CD14-positive monocyte (primary cell): ENCODE data around the gene CNPY1. TPM values are rescaled to one million over a fixed set of nuclear protein-coding genes. Genes with fewer than 3 reads are reported as not detected.

Experiments used
- DNase-seq, 3 donors: peaks; one replicate each; pipeline ENCODE4 v3.0.0-alpha.2; 2011 to 2022
- H2AFZ ChIP-seq: 2 replicates; pipeline ENCODE4 v1.6.0; 2012; ENCODE audit warnings: mild to moderate bottlenecking, low read depth, low read length, inconsistent platforms; ENCODE audit not compliant: insufficient read depth, poor library complexity, severe bottlenecking
- H3K27ac ChIP-seq, 2 donors: 1 replicate in 1 of 2; 2 replicates in 1 of 2; pipeline ENCODE4 v1.5.1; 2012 to 2013; ENCODE audit warnings: low read length in 2 of 2, control low read depth in 1 of 2, inconsistent platforms in 1 of 2, low read depth in 1 of 2, mild to moderate bottlenecking in 1 of 2
- H3K27me3 ChIP-seq, 2 donors: one replicate each; pipeline versions ENCODE4 v1.6.0 to v1.6.1; 2011 to 2013; ENCODE audit warnings: low read length in 2 of 2; ENCODE audit not compliant: control insufficient read depth in 2 of 2, insufficient read depth in 2 of 2
- H3K36me3 ChIP-seq, 2 donors: replicated peaks in 1 of 2; 1 replicate in 1 of 2; 2 replicates in 1 of 2; pipeline versions ENCODE4 v1.5.1 to v1.6.1; 2012 to 2013; ENCODE audit warnings: low read length in 2 of 2, control low read depth in 1 of 2, inconsistent platforms in 1 of 2, mild to moderate bottlenecking in 1 of 2; ENCODE audit not compliant: insufficient read depth in 2 of 2, control insufficient read depth in 1 of 2
- H3K4me1 ChIP-seq, 2 donors: 1 replicate in 1 of 2; 2 replicates in 1 of 2; pipeline versions ENCODE4 v1.5.1 to v1.6.1; 2012 to 2013; ENCODE audit warnings: low read length in 2 of 2, control low read depth in 1 of 2, inconsistent platforms in 1 of 2, mild to moderate bottlenecking in 1 of 2, moderate library complexity in 1 of 2; ENCODE audit not compliant: insufficient read depth in 2 of 2, control insufficient read depth in 1 of 2
- H3K4me2 ChIP-seq: replicated peaks from 2 replicates; pipeline ENCODE3; 2012; ENCODE audit warnings: low read length, moderate library complexity, mild to moderate bottlenecking; ENCODE audit not compliant: poor library complexity, severe bottlenecking; ENCODE audit errors: extremely low read depth
- H3K4me3 ChIP-seq, 3 experiments: fragments of 200-600 bp in 1 of 3; sonication (generic) in 1 of 3; replicated peaks in 1 of 3; 1 replicate in 2 of 3; 2 replicates in 1 of 3; pipeline ENCODE4 v1.5.1; 2011 to 2013; ENCODE audit warnings: low read length in 3 of 3, mild to moderate bottlenecking in 3 of 3, control low read depth in 2 of 3, low read depth in 2 of 3, inconsistent platforms in 1 of 3, moderate library complexity in 1 of 3
- H3K79me2 ChIP-seq: 2 replicates; pipeline ENCODE4 v1.6.0; 2012; ENCODE audit warnings: mild to moderate bottlenecking, control low read depth, inconsistent platforms, low read length, moderate library complexity; ENCODE audit not compliant: insufficient read depth
- H3K9ac ChIP-seq: 2 replicates; pipeline ENCODE4 v1.6.0; 2017; ENCODE audit warnings: low read length, mild to moderate bottlenecking; ENCODE audit not compliant: insufficient read depth, poor library complexity, severe bottlenecking
- H3K9me3 ChIP-seq, 2 donors: replicated peaks in 1 of 2; 1 replicate in 1 of 2; 2 replicates in 1 of 2; pipeline versions ENCODE4 v1.5.1 to v1.6.1; 2012 to 2013; ENCODE audit warnings: low read length in 2 of 2, control low read depth in 1 of 2; ENCODE audit not compliant: control insufficient read depth in 1 of 2, insufficient read depth in 1 of 2
- H4K20me1 ChIP-seq: 2 replicates; pipeline ENCODE4 v1.6.0; 2012; ENCODE audit warnings: mild to moderate bottlenecking, low read length, control low read depth, moderate library complexity; ENCODE audit not compliant: insufficient read depth
- H3K27ac Mint-ChIP-seq, 7 donors: one replicate each; pipeline ENCODE4 v1.8.0; 2020; ENCODE audit warnings: mild to moderate bottlenecking in 7 of 7, mixed read lengths in 7 of 7, moderate library complexity in 6 of 7, inconsistent platforms in 2 of 7
- H3K27me3 Mint-ChIP-seq, 3 donors: one replicate each; pipeline ENCODE4 v1.8.0; 2021 to 2022; ENCODE audit warnings: low read depth in 3 of 3, mild to moderate bottlenecking in 3 of 3, mixed read lengths in 3 of 3, moderate library complexity in 3 of 3, inconsistent platforms in 1 of 3
- H3K36me3 Mint-ChIP-seq, 2 donors: one replicate each; pipeline ENCODE4 v1.8.0; 2020; ENCODE audit warnings: mixed read lengths in 2 of 2, inconsistent platforms in 1 of 2, mild to moderate bottlenecking in 1 of 2
- H3K4me1 Mint-ChIP-seq: one replicate; pipeline ENCODE4 v1.8.0; 2020; ENCODE audit warnings: mild to moderate bottlenecking, mixed read lengths
- H3K4me3 Mint-ChIP-seq, 2 donors: one replicate each; pipeline ENCODE4 v1.8.0; 2020; ENCODE audit warnings: mild to moderate bottlenecking in 2 of 2, mixed read lengths in 2 of 2, moderate library complexity in 1 of 2
- H3K9me3 Mint-ChIP-seq, 7 donors: one replicate each; pipeline ENCODE4 v1.8.0; 2020 to 2022; ENCODE audit warnings: mixed read lengths in 7 of 7, mild to moderate bottlenecking in 6 of 7, moderate library complexity in 6 of 7, inconsistent platforms in 2 of 7
- CTCF ChIP-seq: fragments of 200-600 bp; IDR thresholded peaks from one replicate; pipeline ENCODE4 v1.8.0; 2022; ENCODE audit warnings: antibody characterized with exemption, mild to moderate bottlenecking
- WGBS: methylation state at CpG from one replicate; pipeline ENCODE4 v1.1.5; 2013; ENCODE audit warnings: missing lambda C conversion rate; ENCODE audit not compliant: insufficient coverage; 5-methylcytosine and 5-hydroxymethylcytosine counted together
- intact Hi-C, 2 donors: fragments of 100-400 bp; cut with micrococcal nuclease; formaldehyde crosslinking; loops; one replicate each; pipeline versions ENCODE4 v1.15.0 to v1.15.1; 2023
- polyA plus RNA-seq, 3 donors: library from polyadenylated mRNA; depleted of rRNA in 1 of 3; unstranded in 2 of 3; stranded (reverse) in 1 of 3; fragments of 300-500 nt in 2 of 3; fragments of >200 nt in 1 of 3; fragmentation: Illumina TruSeq in 2 of 3; gene quantifications; 1 replicate in 2 of 3; 2 replicates in 1 of 3; pipeline ENCODE4 v1.2.3, GENCODE V29; 2012 to 2021

The CNPY1 gene
- polyA plus RNA-seq, 3 donors: not detected

GRCh38 chr7:155454183-155455112 is 91.9 kb downstream of the CNPY1 start:
- Histone ChIP-seq H3K4me1 (peaks cover 11 to 25% of the 10 kb centered on the region in 2 donors), H2AFZ (no peak overlapping the region), H3K79me2 (no peaks in the 10 kb centered on the region), H3K9me3 (peaks cover 8 to 58% of the 10 kb centered on the region in 2 donors), H3K27ac (no peak overlapping the region), H3K4me3 (no peak overlapping the region), H3K9ac (no peak overlapping the region), H3K27me3 (peaks cover 81 to 86% of the 10 kb centered on the region in 2 donors), H3K4me2 (no peak overlapping the region), H4K20me1 (no peaks in the 10 kb centered on the region), H3K36me3 (no peaks in the 10 kb centered on the region)
- peak overlapping the region in 1 of 2 donors; percentile 86 for H3K4me3 Mint-ChIP-seq
- intact Hi-C loops: no loop called here
- peaks cover 79 to 94% (median 89%) of the 10 kb centered on the region in 3 donors for H3K27me3 Mint-ChIP-seq
- H3K36me3 Mint-ChIP-seq: peaks cover 0 to 3% of the 10 kb centered on the region in 2 donors
- H3K4me1 Mint-ChIP-seq: peaks cover 27% of the 10 kb centered on the region
- no peak overlapping the region for H3K27ac Mint-ChIP-seq
- TF ChIP-seq CTCF: no peak
- peaks cover 2 to 51% (median 27%) of the 10 kb centered on the region in 7 donors for H3K9me3 Mint-ChIP-seq
- DNase-seq: no peak
- 4% methylated on average over 75 of the region's 82 CpGs for WGBS

GRCh38 chr7:155453296-155454182 is 92.8 kb downstream of the CNPY1 start:
- no peak overlapping the region for H3K4me3 ChIP-seq
- H3K4me2 ChIP-seq: no peak overlapping the region
- WGBS: 4% methylated on average over 55 of the region's 57 CpGs
- intact Hi-C loops: no loop called here
- no peaks in the 10 kb centered on the region for H4K20me1 ChIP-seq
- Mint-ChIP-seq H3K36me3 (peaks cover 0 to 3% of the 10 kb centered on the region in 2 donors), H3K9me3 (peaks cover 2 to 47% (median 23%) of the 10 kb centered on the region in 7 donors), H3K4me3 (peak overlapping the region in 1 of 2 donors; percentile 81), H3K4me1 (peaks cover 24% of the 10 kb centered on the region), H3K27me3 (peaks cover 83 to 95% (median 90%) of the 10 kb centered on the region in 3 donors), H3K27ac (no peak overlapping the region)
- no peaks in the 10 kb centered on the region for H3K36me3 ChIP-seq
- no peak for TF ChIP-seq CTCF
- no peaks in the 10 kb centered on the region for H3K79me2 ChIP-seq
- H3K27ac ChIP-seq: no peak overlapping the region
- peaks cover 8 to 60% of the 10 kb centered on the region in 2 donors for H3K9me3 ChIP-seq
- H3K27me3 ChIP-seq: peaks cover 85 to 90% of the 10 kb centered on the region in 2 donors
- H3K4me1 ChIP-seq: peaks cover 11 to 22% of the 10 kb centered on the region in 2 donors
- no peak overlapping the region for H3K9ac ChIP-seq
- H2AFZ ChIP-seq: no peak overlapping the region
- no peak for DNase-seq
